NCI-H226 (cell line): ENCODE measurements around the gene SPEF2.

ENCODE experiments used
- DNase-seq: peaks from one replicate; pipeline ENCODE4 v3.0.0-alpha.2; 2015

Gene SPEF2

GRCh38 chr5:35617435-35618303 is at the start of gene SPEF2:
Gene SPEF2 (plus strand): TSS chr5:35617863. CDS start chr5:35617998, 135 bp downstream.
- DNase-seq: peak; percentile 4

DNA sequence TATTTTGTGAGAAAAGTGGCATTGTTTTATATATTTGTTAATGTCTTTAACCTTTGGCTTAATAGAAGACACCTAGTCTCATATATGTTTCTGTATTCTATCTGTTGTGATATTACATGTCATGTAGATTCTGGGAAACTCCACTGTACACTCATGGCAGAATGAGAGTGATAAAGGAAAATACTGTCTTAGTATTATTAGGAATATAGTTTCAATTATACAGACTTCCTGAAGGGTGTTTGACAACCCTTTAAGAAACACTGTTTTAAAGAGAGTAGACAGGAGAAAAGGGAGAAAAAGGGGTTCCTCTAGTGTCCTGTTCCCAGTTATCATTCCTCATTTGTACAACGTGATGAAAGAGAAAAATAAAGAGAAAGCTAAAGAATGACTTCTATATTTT is 42.1 kb upstream of the SPEF2 start:
- no peak for DNase-seq

- DNase-seq: no peak
These were observed 30.2 kb upstream of the SPEF2 start for GRCh38 chr5:35587419-35587818.

DNA sequence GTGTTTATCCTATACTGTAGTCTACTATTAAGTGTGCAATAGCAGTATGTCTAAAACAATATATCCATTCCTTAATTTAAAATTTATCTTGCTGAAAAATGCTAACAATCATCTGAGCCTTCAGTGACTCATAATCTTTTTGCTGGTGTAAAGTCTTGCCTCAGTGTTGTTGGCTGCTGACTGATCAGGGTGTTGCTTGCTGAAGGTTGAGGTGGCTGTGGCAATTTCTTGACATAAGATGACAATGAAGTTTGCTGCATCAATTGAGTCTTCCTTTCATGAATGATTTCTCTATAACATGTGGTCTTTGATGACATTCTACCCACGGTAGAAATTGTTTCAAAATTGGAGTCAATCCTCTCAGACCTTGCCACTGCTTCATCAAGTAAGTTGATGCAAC is 24.3 kb upstream of the SPEF2 start:
- no peak for DNase-seq

- no peak for DNase-seq
These were observed 18.8 kb upstream of the SPEF2 start for GRCh38 chr5:35598707-35599370.

- no peak for DNase-seq
These were observed 17.1 kb upstream of the SPEF2 start for GRCh38 chr5:35600591-35600990.

- no peak for DNase-seq
These were observed 8.5 kb upstream of the SPEF2 start for GRCh38 chr5:35608881-35609779.

GRCh38 chr5:35617060-35617434 is 616 bp upstream of the SPEF2 start:
- no peak for DNase-seq

- no peak for DNase-seq
These were observed 607 bp downstream of the SPEF2 start for GRCh38 chr5:35618304-35618636.

DNA sequence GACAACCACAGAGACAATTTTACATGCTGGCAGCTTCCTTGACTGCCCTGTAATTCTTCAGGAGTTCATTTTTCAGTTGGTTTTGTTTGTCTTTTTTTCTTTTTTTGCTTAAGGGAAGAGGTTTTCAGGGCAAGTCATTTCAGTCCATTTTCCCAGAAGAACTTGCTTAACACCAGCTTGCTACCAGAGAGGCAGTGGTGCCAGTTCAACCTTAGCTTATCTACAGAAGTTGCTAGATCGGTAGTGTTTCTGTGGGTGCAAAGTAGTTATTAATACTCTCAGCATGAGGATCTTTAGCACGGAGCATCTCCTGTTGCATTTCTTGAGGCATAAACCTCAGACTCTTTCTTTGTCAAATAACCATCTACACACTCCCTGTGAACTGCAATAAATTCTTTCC is 1.1 kb downstream of the SPEF2 start:
- DNase-seq: no peak

GRCh38 chr5:35622974-35623373 is 5.3 kb downstream of the SPEF2 start:
- no peak for DNase-seq

DNA sequence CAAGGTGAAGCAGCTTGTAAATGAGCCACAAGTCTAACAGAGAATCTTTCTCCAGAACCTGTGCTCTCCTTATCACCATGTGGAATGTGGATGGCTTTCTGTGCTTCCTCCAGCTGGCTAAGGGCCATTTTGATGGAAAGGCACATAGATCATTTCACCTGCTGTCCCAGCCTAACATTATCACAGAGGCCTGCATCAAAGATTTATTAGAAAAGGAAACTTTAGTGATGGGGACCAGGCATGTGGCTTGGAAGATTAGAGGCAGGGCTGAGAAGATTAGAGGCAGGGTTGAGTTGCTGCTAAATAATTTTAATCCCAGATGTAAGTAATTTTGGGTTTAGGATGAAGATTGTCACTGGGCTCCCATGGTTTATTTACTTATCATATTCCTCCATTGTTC is 6.3 kb downstream of the SPEF2 start:
- DNase-seq: no peak

DNA sequence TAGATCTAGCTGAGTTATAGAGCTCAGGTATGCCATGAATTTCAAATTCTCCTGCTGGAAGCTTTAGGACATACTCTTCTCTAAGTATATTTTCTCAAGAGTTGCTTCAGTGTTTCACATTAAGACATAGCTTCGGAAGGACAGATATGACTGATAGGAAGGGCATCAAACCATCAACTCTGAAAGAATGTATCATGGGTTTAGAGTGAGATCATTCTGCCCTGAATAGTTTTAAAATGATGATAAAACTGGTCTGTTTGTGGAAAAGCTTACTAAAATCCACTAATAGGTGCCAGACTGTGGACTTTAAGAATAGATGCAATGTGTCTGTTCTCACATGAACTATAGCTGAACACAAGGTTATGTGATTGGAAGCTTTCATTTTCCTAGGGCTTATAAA is 8.4 kb downstream of the SPEF2 start:
- no peak for DNase-seq

DNA sequence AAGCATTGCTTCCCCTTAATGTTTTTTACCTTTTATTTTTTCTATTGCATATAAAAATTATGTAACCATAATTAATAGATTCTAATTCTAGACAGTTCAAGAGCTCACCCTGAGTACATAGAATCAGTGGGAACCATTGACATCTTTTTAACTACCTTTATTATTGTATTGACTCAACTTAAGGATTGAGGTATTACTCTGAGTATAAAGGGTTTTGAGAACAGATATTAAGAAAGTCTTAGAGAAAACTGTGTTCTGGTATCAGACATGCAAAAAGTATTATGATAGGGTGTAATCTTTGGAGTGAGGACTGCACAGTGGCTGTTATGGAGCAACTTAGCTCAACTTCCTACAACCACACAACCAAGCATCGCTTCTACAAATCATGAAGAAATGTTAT is 8.9 kb downstream of the SPEF2 start:
- no peak for DNase-seq

- DNase-seq: no peak
These were observed 16.7 kb downstream of the SPEF2 start for GRCh38 chr5:35634326-35634725.

DNA sequence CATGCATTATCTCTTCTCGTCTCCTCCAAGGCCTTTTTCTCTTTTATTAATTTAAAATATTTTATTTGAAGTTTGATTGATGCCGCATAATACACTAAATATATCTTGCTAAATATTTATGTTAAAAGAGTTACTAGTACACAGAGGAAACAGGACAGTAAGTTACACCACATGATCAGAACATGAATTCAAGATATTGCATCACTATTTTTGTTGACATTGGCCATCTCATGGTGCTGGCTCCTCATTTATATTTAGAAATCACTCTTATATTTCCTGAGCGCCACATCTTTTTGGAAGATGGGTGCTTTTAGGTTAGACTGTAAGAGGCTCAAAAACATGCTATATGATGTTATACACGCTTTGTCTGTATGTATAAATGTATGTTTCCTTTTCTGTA is 23.0 kb downstream of the SPEF2 start:
- no peak for DNase-seq

GRCh38 chr5:35644543-35644942 is 26.9 kb downstream of the SPEF2 start:
- DNase-seq: no peak

DNA sequence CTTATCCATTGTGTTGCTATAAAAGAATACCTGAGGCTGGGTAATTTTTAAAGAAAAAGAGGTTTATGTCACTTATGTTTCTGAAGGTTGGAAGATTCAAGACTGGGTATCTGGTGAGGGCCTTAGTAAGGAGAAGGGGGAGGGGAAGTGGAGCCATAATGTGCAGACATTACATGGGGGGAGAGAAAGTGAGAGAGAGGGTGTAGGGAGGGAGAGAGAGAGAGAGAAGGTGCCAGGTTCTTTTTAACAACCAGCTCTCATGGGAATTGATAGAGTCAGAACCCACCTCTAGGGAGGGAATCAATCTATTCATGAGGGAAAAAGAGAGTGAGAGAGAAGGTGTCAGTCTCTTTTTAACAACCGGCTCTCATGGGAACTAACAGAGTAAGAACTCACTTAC is 29.5 kb downstream of the SPEF2 start:
- no peak for DNase-seq

GRCh38 chr5:35647712-35648111 is 30.0 kb downstream of the SPEF2 start:
- DNase-seq: no peak

DNA sequence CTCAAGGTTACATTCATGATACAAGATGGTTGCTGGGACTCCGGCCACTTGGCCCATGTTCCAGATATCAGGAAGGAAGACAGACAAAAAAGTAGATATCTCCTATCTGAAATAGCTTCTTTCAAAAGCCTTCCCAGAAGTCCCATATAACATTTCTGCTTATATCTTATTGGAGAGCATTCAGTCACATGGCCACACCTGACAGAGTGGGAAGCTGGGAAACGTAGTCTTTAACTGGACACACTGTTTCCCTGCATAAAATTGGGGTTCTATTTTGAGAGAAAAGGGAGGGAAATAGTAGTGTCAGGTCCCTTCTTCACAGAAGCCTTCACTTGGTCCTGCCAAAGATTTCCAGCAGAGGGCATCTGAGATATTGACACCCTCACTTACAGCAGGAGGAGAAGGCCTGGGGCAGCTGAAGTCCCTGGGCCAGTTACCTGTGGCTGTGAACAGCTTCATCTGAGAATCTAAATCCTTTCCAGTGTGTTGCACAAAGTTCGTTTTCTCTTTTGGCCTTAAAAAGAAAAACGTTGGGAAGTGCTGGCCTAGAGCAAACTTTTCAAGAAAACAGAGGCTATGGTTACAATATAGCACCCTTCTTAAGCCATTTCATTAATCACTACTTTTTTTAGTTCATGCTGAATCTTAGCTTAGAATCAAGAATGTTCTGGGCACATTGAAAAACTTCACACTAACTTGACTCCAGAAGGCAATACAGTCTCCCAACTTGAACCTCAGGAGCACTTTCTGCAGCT is 33.5 kb downstream of the SPEF2 start:
- peak; percentile 33 for DNase-seq

- no peak for DNase-seq
These were observed 39.1 kb downstream of the SPEF2 start for GRCh38 chr5:35656721-35657120.

GRCh38 chr5:35657877-35658276 is 40.2 kb downstream of the SPEF2 start:
- no peak for DNase-seq

DNA sequence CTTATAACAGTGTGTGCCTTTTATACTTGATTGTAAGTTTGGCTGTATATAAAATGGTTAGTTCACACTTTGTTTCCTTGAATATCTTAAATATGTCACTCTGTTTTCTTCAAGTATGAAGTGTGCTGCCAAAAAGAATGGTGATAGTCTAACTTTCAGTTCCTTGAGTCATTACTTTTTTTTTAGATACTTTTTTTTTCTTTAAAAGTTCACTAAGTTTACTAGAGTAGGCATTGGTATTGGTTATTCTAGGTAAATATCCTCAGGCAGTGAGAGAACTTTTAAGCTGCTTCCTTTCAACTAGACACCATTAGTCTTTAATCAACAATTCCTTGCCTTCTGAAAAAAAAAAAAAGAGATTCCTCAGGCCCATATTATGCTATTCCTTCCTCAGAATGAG is 41.9 kb downstream of the SPEF2 start:
- DNase-seq: no peak
